Activated CD4-positive, CD25-positive, alpha-beta regulatory T cell treated with anti-CD3 and anti-CD28 coated beads, Interleukin-2, amount 50 U/mL, for 72 hours (primary cell): ENCODE results near the gene TEX26.

Experiments used
- DNase-seq: peaks from one replicate; pipeline ENCODE4 v3.0.0; 2021

TEX26 gene

DNA sequence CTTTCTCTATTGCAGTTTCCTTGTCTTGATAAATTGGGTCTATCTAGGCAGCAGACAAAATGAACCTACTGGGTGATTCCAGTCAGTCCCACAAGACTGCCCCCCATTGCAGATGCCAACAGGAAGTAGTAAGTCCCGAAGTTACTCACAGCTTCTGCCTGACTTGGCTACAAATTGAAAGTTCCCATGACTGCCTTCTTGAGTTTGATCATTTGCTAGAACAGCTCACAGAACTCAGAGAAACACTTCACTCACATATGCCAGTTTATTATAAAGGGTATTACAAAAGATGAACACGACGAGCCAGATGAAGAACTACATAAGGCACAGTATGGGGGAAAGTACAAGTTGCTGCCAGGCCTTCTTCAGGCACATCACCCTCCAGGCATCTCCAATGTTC is 50.0 kb downstream of the TEX26 start:
- no peak for DNase-seq

DNA sequence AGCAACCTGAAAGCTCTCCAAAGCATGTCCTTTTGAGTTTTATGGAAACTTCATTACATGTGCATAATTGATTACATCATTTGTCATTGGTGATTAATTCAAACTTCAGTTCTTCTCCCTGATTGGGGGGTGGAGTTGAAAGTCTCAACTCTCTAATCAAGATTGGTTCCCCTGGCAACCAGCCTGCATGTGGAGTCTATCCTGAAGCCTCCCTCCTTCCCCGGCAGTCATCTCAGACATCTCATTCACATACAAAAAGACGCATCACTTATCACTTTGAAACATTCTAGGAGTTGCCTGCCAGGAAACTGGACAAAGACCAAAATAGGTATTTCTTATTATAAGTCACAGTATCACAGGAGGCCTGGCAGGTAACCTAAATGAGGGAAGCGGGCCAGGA is 50.5 kb downstream of the TEX26 start:
- no peak for DNase-seq

DNA sequence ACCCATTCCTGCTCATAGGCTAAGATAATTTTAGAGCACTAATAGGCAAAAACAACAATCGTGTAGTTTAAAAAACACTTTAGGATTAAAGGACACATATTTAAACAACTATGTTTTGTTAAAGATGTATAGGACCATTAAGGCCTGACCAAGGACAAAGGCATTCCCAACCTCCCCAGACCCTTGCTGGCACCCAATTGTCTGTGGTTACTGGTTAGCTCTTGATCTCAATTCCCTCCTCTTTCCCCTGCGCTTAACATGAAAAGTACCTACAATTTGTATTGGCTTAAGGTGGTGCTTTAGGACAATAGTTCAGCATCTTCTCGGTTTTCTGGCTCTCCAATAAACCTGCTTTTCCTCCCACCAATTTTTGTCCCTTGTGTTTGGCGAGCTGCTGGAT is 51.0 kb downstream of the TEX26 start:
- DNase-seq = no peak

DNA sequence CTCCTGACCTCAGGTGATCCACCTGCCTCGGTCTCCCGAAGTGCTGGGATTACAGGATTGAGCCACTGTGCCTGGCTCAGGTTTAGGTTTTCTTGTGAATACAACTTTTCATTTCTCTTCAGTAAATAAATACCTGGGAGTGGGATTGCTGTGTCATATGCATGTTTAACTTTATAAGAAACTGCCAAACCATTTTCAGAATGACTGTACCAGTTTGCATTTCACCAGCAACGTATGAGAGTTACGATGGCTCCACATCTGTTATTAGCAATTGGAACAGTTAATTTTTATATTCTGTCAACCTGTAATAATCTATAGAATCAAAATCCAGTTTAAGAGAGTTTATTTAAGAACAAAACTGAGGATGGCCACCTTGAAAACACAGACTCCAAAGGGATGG is 52.2 kb downstream of the TEX26 start:
- no peak for DNase-seq

DNA sequence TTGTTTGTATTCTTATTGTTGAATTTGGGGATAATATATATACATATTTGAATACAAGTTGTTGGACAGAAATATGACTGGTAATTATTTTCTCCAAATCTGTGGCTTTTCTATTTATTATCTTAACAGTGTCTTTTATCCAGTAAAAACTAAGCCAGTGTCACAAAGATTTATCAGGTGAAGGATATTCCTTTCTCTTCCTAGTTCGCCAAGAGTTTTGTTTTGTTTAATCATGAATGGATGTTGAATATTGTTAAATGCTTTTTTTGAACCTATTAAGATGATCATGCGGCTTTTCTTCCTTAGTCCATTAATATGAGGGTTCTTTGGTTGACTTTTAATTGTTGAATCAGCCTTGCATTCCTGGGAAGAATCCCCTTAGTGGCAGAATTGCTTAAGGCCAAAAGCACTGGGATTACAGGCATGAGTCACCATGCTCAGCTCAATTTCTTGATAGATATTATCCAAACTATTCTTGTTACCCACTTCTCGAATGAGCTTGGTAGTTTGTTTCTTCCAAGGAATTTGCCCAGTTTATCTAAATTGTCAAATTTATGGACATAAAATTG is 53.3 kb downstream of the TEX26 start:
- DNase-seq = no peak

DNA sequence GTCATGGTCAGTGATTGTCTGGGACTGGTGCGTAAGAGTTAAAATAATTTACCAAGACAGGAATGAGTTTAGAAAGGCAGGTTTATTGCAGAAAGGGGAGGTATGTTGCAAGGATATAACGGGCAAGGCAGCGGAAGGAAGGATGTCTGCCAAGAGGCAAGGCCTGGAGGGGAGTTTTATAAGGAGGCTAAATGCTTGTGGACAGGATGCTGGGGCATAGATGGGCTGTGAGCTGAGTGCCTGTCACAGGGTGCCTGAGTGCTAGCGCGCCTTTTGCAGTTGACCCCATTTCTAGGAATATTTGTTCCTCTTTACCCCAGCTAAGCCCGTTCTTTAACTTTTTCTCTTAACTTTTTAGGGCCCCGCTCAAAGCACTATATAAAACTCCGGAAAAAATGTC is 58.7 kb downstream of the TEX26 start:
- DNase-seq = no peak

DNA sequence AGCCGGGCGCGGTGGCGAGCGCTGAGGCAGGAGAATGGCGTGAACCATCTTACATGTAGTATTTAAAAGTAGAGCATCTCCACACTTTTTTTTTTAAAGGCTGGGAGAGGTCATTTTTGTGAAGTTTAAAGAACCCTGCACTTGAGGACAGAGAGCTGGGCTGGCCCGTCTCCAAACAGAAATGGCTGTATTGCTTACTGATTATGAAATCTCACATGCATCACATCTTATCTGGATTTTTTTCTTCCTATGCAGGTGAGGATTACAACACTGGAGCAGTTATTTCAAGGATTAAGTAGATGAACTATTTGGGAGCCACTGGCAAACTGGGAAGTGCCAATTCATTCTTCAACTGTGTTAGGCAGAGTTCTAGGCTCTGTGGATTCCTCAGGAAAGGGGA is 59.5 kb downstream of the TEX26 start:
- no peak for DNase-seq

DNA sequence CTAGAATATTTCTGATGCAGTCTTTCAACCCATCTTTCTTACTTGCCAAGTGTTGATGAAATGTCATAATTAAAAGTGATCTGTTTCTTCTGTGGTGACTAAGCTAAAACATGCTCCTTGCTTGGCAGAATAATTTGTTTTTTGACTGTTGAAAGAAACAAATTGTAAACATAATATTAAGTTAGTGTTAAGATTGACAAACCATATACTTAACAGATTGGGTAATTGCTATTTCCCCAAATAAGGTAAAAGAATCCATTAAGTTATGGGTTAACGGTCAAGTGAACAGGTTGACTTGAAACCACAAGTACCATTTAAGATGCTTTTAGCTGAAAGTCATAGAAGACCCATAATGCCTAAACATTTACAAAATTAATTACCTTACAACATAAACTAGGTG is 62.9 kb downstream of the TEX26 start:
- DNase-seq = no peak

DNA sequence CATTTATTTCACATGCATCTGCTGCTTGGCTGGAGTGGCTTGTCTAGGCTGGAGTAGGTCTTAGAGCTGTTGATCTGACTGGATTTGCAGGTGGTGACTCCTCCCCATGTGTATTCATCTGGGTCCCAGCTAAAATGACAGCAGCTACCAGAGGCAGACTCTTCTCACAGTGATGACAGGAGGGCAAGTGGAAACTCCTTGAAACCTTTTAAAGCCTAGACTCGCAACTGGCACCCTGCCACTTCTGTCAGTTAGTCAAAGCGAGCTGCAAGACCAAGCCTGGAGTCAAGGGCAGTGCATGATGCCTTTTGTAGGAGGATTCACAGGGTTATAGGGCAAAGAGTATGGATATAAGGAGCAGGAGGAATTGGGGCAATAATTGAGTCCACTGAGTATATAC is 65.2 kb downstream of the TEX26 start:
- DNase-seq = no peak

DNA sequence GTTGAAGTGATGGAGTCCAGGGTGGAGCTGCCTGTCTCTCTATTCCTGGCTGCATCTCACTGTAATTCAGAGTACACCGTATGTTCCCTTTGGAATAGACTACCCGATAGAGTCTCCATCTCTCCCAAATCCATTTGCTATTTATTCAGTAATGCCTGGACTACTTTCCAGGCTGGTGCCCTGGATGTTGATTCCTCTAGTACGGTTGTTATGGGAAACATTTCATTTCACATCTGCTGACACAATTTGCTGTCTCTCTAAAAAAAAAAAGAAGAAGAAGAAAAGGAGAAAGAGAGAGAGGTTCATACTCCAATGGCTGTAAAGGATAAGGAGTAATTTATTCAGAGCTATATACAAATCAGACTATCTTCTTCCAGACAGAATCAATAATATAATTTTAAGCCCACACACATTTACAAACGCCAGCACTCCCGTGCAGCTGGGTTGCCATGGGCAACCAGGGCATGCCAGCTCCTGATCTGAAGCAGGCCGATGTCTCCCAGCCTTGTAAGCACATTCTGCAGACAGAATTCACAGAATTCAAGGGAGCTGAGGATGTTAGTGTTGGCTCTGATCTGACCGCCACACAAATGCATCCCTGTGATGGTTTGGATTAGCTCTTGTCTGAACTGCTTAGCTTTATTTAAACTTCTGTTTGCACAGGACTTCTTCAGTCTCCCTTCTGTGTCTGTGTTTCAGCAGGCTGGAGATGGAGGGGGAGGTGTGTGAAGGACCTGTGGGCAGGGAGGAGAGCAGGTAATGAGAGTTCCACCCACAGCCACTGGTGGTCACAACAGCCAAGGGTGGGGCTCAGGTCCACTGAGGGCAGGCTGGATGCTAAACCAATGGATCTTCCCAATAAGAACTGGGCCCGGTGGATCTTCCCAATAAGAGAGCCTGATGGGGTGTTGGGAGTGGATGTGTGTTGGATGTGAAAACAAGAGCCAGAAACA is 66.0 kb downstream of the TEX26 start:
- DNase-seq = no peak

DNA sequence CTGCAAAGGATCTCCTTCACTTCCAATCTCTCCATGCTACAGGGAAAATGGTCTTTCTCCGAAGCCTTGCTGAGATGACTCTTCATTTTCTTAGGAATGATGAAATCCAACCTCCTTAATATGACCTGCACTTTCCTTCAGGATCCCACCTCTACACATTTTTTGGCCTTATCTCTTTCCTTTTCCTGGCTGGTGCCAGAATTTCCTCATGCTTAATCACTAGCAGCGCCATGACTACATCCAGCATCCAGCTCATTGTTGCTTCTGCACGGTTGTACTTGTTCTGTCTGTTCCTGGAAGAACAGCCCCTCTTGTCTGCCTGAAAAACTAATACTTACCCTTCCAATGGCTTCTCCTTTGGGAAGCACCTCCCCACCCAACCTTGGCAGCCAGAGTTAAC is 68.4 kb downstream of the TEX26 start:
- no peak for DNase-seq

DNA sequence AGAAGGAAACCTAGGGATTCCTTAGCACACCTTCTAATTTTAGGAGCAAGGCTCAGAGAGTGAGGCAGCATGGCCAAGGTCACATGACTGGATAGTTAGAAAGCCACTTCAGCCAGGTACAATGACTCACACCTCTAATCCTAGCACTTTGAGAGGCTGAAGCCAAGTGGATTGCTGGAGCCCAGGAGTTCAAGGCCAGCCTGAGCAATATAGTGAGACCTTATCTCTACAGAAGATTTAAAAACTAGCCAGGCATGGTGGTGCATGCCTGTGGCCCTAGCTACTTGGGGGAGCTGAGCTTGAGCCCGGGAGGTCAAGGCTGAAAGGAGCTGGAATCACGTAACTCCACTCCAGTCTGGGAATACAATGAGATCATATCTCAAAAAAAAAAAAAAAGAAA is 69.2 kb downstream of the TEX26 start:
- DNase-seq = no peak

DNA sequence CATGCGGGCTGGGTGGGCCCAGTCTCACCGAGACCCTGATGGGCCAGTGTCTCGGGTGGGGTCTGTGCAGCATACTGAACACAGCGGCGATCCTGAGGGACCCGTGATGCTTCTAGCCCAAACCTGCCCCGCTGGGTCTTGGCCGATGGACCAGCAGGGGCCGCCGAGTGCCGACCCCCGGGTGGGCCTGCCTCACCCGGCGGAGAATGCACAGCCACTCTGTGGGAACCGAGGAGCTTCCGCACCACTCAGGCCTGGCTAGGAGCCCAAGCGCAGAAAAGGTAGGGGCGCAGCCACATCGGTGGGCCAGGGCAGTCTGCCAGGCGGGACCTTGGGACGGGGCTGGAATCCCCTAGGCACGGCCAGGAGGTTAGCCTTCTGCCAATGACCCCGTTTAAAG is 72.6 kb downstream of the TEX26 start:
- DNase-seq = no peak

DNA sequence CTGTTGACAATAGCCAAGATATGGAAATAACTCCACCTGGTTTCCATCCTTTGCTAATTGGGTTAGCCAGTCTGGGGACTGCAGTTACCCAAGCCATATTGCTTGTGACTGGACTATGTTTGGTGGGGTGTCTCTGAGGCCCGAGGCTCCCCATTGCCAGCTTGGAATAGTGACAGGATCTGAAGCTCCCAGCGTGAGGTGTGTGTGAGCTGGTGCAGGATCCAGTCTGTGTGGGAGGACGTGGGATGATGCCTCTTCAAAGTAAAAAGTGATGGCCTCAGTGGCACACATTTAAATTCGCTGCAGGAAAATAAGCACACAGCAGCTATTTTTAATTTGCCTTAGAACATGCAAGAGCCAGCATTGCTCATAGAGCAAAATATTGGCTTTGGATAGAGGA is 75.0 kb downstream of the TEX26 start:
- no peak for DNase-seq

DNA sequence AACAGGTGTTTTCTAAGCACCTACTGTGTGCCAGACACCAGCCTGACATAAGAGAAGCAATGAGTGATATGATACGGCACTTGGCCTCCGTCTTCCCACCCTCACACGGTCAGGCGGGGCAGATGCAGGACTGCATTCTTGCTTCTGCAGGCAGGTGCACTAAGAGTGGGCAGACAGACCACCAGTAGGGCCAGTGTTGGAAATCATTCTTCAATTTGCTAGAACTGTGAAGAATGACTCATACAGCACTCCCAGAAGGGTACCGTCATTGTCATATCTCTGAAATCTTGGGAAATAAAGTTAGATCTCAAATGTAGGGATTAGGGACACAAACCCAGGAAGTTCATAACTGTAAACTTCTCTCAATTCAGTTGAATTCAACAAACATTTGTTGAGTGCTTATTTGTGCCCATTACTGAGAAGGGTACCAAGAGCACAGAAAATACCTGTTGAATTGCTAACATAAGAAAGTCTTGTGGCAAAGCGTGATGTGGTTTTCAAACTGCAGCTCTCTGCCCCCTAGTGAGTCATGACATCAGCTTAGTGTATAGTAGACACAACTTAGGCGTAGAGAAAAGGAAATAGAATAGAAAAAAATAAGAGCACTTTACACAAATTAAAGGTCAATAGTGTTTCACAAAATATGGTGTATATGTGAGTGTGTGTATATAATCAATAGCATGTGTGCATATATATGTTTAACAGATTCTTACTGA is 76.1 kb downstream of the TEX26 start:
- no peak for DNase-seq

DNA sequence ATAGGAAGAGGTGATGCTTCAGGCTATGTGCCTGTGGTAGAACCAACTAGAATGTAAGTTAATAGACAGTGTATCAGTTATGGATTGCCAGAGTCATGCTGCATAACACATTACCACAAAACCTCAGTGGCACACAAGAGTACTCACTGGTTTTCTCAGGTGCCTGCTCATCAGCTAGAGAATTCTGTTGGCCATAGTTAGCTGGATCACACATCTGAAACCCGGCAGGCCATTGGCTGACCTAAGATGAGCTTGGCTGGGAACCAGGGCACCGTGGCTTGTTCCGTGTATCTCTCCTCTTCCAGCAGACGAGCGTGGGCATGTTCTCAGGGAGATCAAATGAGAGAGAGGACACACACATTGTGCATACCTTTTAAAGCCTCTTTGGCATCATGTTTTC is 76.7 kb downstream of the TEX26 start:
- DNase-seq = no peak

DNA sequence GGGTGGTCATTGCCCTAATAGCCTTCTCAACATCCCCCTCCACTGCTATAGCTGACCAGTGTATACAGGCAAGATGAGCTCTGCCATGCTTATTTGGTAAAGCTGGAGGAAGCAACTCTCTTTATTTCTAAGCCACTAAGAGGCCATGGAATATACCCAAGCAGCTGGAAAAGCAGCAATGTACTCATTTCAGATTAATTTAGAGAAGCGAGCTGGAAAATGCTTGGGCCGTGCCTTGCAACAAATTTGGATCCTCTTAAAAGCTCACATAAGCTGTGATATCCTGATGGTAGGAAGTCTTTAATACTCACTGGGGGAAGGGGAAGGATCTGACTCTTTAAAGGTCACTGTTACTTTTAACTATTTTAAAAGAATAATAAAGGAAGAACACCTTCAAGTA is 77.8 kb downstream of the TEX26 start:
- no peak for DNase-seq

DNA sequence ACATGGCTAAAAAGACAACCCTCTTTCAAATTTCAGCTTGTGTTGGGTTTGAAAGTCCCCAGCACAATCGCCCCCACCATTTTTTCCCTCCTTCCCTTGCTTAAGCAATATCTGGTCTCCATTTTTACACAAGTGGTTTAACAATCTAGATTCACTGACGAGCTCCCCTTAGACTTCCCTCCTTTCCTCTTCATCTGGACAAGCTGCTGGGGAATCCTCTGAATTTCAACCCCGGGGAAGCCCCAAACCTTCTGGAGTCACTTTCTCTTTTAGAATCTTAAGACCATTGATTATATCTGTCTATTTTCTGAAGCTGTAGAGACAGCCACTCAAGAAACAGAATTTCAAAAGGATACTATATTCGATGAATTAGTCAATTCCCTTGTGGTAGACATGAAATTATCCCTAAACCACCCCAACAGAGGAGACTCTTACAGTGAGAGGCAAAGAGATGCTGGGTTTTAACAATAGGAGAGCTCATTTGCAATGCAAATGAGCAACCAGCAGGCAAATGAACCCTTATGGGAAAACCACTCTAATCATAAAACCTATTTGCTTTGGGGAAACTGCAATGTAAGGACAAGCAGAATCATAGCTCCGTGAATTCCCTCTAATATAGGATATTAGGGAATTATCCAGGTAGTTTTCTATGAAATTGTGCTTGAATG is 78.9 kb downstream of the TEX26 start:
- DNase-seq = no peak

DNA sequence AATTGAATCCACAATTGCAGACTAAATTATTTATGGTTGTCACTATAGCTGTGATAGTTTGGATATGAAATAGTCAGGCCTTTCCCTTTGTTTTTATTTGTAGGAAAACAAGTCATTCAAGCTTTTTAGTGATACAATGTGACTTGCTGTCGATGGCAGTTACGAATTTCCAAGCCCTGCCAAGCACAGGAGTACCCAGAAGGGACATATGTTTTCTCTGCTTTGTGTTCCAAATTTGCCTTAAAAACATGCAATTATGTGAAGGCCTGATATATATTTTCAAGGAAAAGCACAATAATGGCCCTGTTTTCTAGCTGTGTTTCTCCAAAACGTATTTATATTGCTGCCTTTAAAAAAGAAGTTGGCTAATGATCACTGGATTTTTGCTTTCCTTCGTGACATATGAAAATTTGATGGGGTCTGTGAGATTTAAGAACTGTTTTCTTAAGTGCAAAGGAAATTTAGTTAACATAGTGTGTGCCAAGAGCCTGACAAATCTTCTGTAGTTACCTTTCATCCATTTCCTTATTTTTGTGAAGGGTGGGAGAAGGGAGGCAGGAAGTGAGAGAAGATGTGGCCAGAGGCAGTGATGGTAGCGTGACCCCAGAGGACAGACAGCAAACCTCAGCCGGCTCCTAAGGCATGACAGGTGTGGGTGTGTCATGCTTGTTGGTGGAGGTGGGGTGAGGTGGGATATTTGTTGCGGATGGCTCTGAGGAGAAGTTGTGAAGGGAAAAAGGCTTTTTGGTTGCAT is 79.6 kb downstream of the TEX26 start:
- no peak for DNase-seq

DNA sequence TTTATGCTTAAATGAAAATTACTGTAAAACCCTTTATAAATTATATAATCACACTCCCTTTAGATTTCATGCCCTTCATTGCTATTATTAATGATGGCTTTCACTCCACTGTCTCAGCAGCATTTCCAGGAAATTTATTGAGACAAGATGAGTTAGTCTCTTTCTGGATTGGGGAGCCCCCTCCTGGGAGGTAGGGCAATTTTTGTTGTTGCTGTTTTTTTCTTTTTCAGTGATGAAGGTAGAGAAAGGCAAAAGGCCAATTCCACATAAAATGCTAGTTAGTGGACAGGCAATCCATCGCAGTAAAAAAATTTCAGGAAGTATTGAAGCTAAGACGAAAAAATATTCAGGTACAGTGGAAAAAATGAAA is 80.2 kb downstream of the TEX26 start:
- DNase-seq = no peak

DNA sequence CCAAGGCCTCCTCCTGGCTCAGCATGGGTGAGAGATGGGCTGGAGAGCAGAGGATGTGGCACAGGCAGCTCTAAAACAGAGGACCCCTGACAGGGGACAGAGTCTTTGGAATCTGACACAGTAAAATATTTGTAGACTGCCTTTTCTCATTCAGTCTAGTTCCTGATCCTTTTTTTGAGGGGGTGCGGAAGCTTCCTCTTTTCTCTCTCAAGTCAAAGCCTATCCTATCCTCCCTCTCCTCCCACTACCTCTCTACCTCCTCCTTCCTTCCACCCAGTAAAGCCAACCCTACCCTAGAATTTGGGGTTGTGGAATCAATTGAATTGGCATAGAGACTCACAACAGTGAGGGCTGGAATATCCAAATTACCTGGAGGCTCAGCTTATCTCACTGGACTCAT is 82.0 kb downstream of the TEX26 start:
- no peak for DNase-seq

DNA sequence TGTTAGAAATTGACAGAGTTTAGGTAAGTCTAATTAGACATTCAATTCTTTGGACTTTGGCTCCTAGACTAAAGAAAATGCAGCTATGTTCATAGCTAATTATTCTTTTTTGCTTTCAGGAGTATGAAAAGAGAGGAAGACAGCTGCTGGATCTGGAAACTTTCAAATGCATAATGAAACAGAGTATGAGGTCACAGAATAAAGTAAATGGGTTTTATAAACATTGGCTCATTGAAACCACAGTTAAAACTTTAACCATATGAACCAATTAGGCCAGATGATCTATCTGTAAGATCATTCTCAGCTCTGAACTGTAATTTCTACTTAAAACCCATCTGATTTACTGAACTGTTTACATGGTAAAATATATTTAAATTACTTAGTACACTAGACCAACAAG is 82.7 kb downstream of the TEX26 start:
- no peak for DNase-seq
